Measurements from ENCODE around the gene DUSP18.

DNA sequence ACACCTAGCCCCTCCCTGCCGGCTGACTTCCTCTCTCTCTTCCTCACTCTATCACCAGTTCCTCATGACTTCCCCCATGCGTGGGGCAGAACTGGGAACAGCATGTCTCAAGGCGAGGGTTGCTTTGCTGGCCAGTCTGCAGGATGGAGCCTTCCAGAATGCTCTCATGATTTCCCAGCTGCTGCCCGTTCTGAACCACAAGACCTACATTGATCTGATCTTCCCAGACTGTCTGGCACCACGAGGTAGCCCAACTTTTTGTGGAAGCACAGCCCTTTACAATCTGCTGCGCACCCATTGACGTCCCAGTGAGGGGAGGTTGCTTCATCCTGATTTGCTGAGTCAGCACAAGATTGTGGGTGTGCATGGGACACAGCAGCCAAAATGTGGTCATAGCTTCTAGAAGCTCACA is 52.1 kb downstream of the DUSP18 start:
- no peak for TF ChIP-seq GATA2 (IDR thresholded peaks at IDR 0.05; ENCODE audit: low read depth, low read length)
- TF ChIP-seq GATA3 (IDR thresholded peaks at IDR 0.05; ENCODE audit: low read depth, low read length) = no peak

All from SH-SY5Y (cell line).